A549 treated with CORT108297 at 1 μM for 4 hours (cell line): ENCODE results near the gene OTOR. TPM values are rescaled to one million over a fixed set of nuclear protein-coding genes. Genes with fewer than 3 reads are reported as not detected.

Source experiments
- total RNA-seq: library from RNA; stranded (reverse); fragments of 200-300 nt; extraction: Qiagen RNA extraction; gene quantifications from 5 replicates; pipeline ENCODE4 v1.2.3, GENCODE V29; 2022

Gene OTOR
- total RNA-seq: not detected in 5 replicates

GRCh38 chr20:16748308-16748900 is at the start of gene OTOR:
Gene OTOR (plus strand): TSS chr20:16748358. CDS start chr20:16748402, 44 bp downstream.

GRCh38 chr20:16729565-16730460 is 18.3 kb upstream of the OTOR start, which contains the start of gene SNRPB2:
Gene SNRPB2 (plus strand): TSS chr20:16730026. CDS start chr20:16731703, 1,677 bp downstream.

Other genes starting within 250 kb of the OTOR start
- 12.1 to 14.6 TPM (median 13.9 TPM) in 5 replicates for gene KIF16B, start 174.9 kb upstream of the OTOR start, total RNA-seq
- 117 to 163 TPM (median 124 TPM) in 5 replicates for gene SNRPB2, start 18.3 kb upstream of the OTOR start, total RNA-seq